Measurements from ENCODE around the gene RNU5D-1.

The RNU5D-1 gene

DNA sequence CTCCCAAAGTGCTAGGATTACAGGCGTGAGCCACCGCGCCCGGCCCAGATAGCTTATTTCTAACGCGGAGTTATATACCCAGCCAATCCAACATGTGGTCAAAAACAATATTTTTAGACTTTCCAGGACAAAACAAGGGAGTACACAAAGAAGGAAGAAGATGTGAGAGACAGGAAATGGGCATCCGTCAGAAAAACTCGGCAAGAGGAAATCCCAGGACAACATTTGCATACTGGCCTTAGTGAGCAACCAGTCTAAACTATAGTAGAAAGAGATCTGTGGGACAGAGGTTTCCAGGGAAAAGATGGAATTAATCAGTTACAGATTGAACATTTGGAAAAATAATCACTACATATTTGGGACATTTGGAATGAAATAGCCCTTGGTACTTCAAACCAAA, 45.1 kb downstream of the RNU5D-1 start:
- H3K4me1 ChIP-seq (ENCODE audit: insufficient read depth, low read length): no peaks in the 10 kb centered on the region
- H3K27me3 ChIP-seq (ENCODE audit: insufficient read depth, low read length): no peaks in the 10 kb centered on the region
- H3K4me3 ChIP-seq (ENCODE audit: low read length): no peak overlapping the region
- no peak overlapping the region for H2AFZ ChIP-seq (ENCODE audit: low read depth, low read length)
- H3K9me3 ChIP-seq (ENCODE audit: low read length): no peaks in the 10 kb centered on the region
- no peaks in the 10 kb centered on the region for H3K36me3 ChIP-seq (ENCODE audit: insufficient read depth, low read length)

- Histone ChIP-seq H3K36me3 (ENCODE audit: insufficient read depth, low read length) (no peaks in the 10 kb centered on the region), H3K27me3 (ENCODE audit: insufficient read depth, low read length) (no peaks in the 10 kb centered on the region), H3K9me3 (ENCODE audit: low read length) (no peaks in the 10 kb centered on the region), H3K4me3 (ENCODE audit: low read length) (no peak overlapping the region), H3K4me1 (ENCODE audit: insufficient read depth, low read length) (no peaks in the 10 kb centered on the region), H2AFZ (ENCODE audit: low read depth, low read length) (no peak overlapping the region)
Measured at GRCh38 chr1:44685218-44685617, 45.8 kb downstream of the RNU5D-1 start.

GRCh38 chr1:44684525-44684924, 46.4 kb downstream of the RNU5D-1 start:
- Histone ChIP-seq H3K4me3 (ENCODE audit: low read length) (no peak overlapping the region), H3K36me3 (ENCODE audit: insufficient read depth, low read length) (peaks cover 3% of the 10 kb centered on the region)

GRCh38 chr1:44682883-44683265, 48.1 kb downstream of the RNU5D-1 start:
- Histone ChIP-seq H3K27me3 (ENCODE audit: insufficient read depth, low read length) (no peaks in the 10 kb centered on the region), H2AFZ (ENCODE audit: low read depth, low read length) (no peak overlapping the region), H3K9me3 (ENCODE audit: low read length) (no peaks in the 10 kb centered on the region), H3K36me3 (ENCODE audit: insufficient read depth, low read length) (peaks cover 4% of the 10 kb centered on the region), H3K4me3 (ENCODE audit: low read length) (no peak overlapping the region), H3K4me1 (ENCODE audit: insufficient read depth, low read length) (no peaks in the 10 kb centered on the region)

More at GRCh38 chr1:44684525-44684924, 46.4 kb downstream of the RNU5D-1 start:
- Histone ChIP-seq H2AFZ (ENCODE audit: low read depth, low read length) (no peak overlapping the region), H3K9me3 (ENCODE audit: low read length) (no peaks in the 10 kb centered on the region), H3K4me1 (ENCODE audit: insufficient read depth, low read length) (no peaks in the 10 kb centered on the region), H3K27me3 (ENCODE audit: insufficient read depth, low read length) (no peaks in the 10 kb centered on the region)

DNA sequence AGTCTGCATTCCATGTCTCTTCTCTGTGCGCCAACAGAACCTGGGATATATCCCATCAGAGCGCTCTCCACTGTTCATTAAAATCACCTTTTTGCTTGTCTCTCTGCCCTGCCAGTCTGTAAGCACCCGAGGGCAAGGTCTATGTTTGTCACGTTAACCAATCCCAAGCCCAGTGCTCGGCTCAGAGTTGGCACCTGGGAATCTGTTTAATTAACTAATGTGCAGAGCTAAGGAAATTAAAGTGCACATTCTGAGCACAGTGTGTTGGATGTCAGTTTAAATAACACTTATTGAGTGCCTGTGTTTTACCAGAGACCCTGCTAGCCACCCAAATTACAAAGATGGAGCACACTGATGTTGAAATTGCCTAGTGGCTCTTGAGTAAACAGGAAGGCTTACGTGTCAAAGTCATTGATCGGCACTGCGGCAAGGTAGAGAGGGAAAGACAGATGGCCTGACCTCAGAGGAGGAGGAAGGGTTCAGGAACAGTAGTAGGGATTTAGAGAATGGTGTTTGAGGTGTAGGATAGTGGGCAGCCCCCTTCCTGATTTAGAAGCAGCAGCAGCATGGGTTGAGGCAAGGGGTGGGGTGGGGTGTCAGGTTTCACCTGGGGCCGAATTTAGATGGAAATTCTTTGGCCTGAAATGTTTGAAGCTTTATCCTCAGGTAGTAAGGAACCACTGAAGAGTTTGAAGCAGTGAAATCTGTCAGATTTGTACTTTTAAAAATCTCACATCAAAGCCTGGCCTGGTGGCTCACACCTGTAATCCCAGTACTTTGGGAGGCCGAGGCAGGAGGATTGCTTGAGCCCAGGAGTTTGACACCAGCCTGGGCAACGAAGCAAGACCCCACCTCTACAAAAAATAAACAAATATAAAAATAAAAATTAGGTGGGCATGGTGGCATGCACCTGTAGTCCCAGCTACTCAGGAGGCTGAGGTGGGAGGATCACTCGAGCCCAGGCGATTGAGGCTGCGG, 48.8 kb downstream of the RNU5D-1 start:
- H2AFZ ChIP-seq (ENCODE audit: low read depth, low read length): no peak overlapping the region
- H3K4me3 ChIP-seq (ENCODE audit: low read length): no peak overlapping the region

More for the DNA sequence above, 48.8 kb downstream of the RNU5D-1 start:
- Histone ChIP-seq H3K4me1 (ENCODE audit: insufficient read depth, low read length) (no peaks in the 10 kb centered on the region), H3K36me3 (ENCODE audit: insufficient read depth, low read length) (peaks cover 4% of the 10 kb centered on the region), H3K9me3 (ENCODE audit: low read length) (no peaks in the 10 kb centered on the region), H3K27me3 (ENCODE audit: insufficient read depth, low read length) (no peaks in the 10 kb centered on the region)
